ENCODE results near the gene RNF8.

RNF8 gene

DNA sequence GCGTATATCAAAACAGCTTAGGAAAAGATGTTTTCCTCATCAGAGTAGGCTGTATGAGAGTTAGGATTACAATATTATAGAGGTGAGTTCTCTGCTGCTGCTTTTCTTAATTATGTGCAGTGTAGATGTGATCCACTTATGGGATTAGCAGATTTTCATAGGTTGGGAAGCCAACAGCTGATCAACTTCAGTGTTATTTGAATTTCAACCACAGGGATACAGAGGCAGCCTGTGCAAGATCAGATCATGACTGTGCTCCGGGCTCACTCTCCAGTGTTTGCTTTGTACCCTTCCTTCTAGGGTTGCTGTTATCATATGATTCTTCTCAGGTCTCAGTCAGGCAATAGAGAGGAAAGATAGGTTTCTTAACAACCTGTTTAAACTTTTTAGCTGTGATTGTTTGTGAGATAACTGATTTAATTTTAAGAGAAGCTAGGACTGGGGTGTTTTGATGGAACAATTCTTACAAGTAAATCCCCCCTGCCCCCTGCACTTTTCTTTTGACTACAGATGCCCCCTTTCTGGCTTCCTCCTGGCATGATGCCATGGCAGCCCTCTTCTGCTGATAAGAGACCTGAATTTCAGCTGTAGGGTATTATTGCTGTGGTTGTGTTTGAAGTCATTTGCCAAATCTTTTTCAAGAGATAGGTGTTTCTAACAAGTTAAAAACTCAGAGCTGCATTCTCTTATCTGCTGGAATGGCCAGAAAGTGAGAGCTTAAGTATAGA is 8.5 kb downstream of the RNF8 start:
- Histone ChIP-seq H3K9me3 (ENCODE audit: insufficient read depth, low read length) (no peaks in the 10 kb centered on the region), H3K4me1 (ENCODE audit: insufficient read depth, insufficient read length) (no peaks in the 10 kb centered on the region), H3K9ac (ENCODE audit: insufficient read length, low read depth) (no peak overlapping the region), H3K4me3 (ENCODE audit: insufficient read length, low read depth) (no peak overlapping the region), H3K27me3 (ENCODE audit: insufficient read depth, insufficient read length) (no peaks in the 10 kb centered on the region), H3K36me3 (ENCODE audit: insufficient read depth, insufficient read length, low read length) (peaks cover 30% of the 10 kb centered on the region)
- no peak for DNase-seq (ENCODE audit: low read depth, low spot score)
- no peak for TF ChIP-seq YY1 (IDR thresholded peaks at IDR 0.05; ENCODE audit: insufficient read depth, insufficient read length)
- no peak for TF ChIP-seq SUZ12 (IDR thresholded peaks at IDR 0.05; ENCODE audit: extremely low read depth, insufficient read depth, insufficient read length)
- no peak for TF ChIP-seq ZNF274 (IDR thresholded peaks at IDR 0.05; ENCODE audit: low read depth, low read length)

DNA sequence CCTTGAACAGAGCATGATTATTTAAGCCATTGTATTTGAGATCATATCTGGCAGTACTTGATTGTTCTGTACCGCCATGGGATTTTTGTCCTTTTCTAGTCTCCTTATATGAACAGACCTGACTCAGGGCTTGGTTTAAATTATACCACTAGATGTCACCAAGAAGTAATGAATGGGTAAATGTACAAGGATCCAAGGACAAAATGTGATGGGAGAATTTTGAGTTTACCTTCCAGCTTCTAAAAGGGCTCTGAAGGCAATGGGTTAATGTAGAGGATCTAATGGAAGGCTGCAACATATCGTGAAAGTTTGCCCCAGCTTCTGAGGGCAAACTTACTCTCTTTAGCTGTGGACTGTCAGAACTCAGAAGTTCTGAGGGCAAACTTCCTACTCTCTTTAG is 12.0 kb downstream of the RNF8 start:
- no peaks in the 10 kb centered on the region for H3K4me1 ChIP-seq (ENCODE audit: insufficient read depth, insufficient read length)
- DNase-seq (ENCODE audit: low read depth, low spot score) = no peak
- H3K9ac ChIP-seq (ENCODE audit: insufficient read length, low read depth) = no peak overlapping the region
- TF ChIP-seq YY1 (IDR thresholded peaks at IDR 0.05; ENCODE audit: insufficient read depth, insufficient read length) (no peak), ZNF274 (IDR thresholded peaks at IDR 0.05; ENCODE audit: low read depth, low read length) (no peak), SUZ12 (IDR thresholded peaks at IDR 0.05; ENCODE audit: extremely low read depth, insufficient read depth, insufficient read length) (no peak)
- H3K36me3 ChIP-seq (ENCODE audit: insufficient read depth, insufficient read length, low read length) = peaks cover 47% of the 10 kb centered on the region
- H3K27me3 ChIP-seq (ENCODE audit: insufficient read depth, insufficient read length) = no peaks in the 10 kb centered on the region
- H3K4me3 ChIP-seq (ENCODE audit: insufficient read length, low read depth) = no peak overlapping the region
- no peaks in the 10 kb centered on the region for H3K9me3 ChIP-seq (ENCODE audit: insufficient read depth, low read length)

DNA sequence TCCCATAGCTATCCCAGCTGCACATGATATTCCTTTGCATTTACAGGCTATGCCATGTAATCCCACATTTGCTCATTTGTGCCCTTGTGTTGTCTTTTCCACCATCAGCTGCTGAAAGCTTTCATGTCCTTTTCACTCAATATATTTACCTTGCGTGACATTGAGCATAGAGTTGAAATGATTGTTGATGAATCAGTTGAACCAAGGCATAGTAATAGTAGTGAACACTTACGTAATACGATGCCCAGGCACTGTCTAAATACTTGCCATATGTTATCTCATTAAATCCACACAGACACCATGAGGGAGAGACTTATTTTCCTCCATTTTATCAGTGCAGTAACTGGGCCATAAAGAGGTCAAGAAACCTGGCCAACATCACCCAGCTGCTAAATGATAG is 13.1 kb downstream of the RNF8 start:
- Histone ChIP-seq H3K4me1 (ENCODE audit: insufficient read depth, insufficient read length) (no peaks in the 10 kb centered on the region), H3K36me3 (ENCODE audit: insufficient read depth, insufficient read length, low read length) (peaks cover 47% of the 10 kb centered on the region), H3K27me3 (ENCODE audit: insufficient read depth, insufficient read length) (no peaks in the 10 kb centered on the region), H3K4me3 (ENCODE audit: insufficient read length, low read depth) (no peak overlapping the region), H3K9ac (ENCODE audit: insufficient read length, low read depth) (no peak overlapping the region), H3K9me3 (ENCODE audit: insufficient read depth, low read length) (no peaks in the 10 kb centered on the region)
- TF ChIP-seq ZNF274 (IDR thresholded peaks at IDR 0.05; ENCODE audit: low read depth, low read length) (no peak), SUZ12 (IDR thresholded peaks at IDR 0.05; ENCODE audit: extremely low read depth, insufficient read depth, insufficient read length) (no peak), YY1 (IDR thresholded peaks at IDR 0.05; ENCODE audit: insufficient read depth, insufficient read length) (no peak)
- DNase-seq (ENCODE audit: low read depth, low spot score) = no peak

DNA sequence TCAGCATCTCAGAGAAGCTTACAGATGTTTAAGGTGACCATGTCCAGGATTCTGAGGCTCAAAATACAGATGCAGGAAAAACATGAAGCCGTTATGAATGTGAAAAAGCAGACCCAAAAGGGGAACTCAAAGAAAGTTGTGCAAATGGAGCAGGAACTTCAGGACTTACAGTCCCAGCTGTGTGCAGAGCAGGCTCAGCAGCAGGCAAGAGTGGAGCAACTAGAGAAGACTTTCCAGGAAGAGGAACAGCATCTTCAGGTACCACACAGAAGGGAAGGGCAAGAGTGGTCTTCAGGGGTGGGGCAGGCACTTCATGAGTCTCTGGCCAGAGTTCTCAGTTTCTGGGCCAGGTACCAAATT is 15.2 kb downstream of the RNF8 start:
- no peak overlapping the region for H3K4me3 ChIP-seq (ENCODE audit: insufficient read length, low read depth)
- no peaks in the 10 kb centered on the region for H3K27me3 ChIP-seq (ENCODE audit: insufficient read depth, insufficient read length)
- H3K9ac ChIP-seq (ENCODE audit: insufficient read length, low read depth) = no peak overlapping the region
- H3K9me3 ChIP-seq (ENCODE audit: insufficient read depth, low read length) = no peaks in the 10 kb centered on the region
- H3K36me3 ChIP-seq (ENCODE audit: insufficient read depth, insufficient read length, low read length) = peaks cover 39% of the 10 kb centered on the region
- no peaks in the 10 kb centered on the region for H3K4me1 ChIP-seq (ENCODE audit: insufficient read depth, insufficient read length)
- no peak for DNase-seq (ENCODE audit: low read depth, low spot score)
- no peak for TF ChIP-seq YY1 (IDR thresholded peaks at IDR 0.05; ENCODE audit: insufficient read depth, insufficient read length)
- TF ChIP-seq ZNF274 (IDR thresholded peaks at IDR 0.05; ENCODE audit: low read depth, low read length) = no peak
- no peak for TF ChIP-seq SUZ12 (IDR thresholded peaks at IDR 0.05; ENCODE audit: extremely low read depth, insufficient read depth, insufficient read length)

DNA sequence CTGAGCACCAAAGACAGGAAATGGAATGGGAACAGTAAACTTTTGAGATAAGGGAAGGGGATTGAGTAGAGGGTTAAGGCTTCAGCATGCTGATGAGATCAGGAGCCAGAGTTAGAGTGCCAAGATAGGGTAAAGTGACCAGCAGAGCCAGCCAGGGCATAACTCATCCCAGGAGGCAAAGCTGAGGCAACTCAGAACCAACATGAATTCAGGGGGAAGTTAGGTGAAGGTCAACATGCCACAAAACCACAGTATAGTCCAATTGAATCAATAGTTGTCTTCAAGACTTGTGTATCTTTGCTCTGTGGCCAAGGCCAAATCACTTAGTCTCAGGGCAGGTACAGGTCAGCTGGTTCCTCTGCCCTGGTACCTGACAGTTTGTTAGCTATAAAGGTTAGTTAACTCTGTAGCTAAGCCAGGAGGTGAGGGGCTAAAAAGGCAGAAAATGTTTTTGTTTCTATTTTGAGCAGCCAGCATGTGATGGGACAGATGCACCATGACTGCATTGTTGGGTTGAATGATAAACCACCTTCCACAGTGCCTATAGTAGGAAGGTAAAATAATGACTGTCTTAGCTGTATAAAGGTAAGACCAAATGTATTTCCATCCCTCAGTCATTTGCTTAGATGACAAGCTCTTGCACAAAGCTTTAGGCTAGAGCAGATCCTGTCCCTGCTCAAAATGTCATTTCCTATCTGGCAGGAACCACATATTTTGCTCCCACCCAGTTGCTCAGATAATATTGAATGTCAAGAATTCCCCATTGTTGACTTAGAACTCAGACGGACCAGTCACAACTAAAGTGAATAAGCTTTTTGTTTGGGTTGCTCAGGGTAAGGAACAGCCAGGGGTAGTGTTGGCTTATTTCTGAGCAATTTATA is 15.8 kb downstream of the RNF8 start:
- Histone ChIP-seq H3K27me3 (ENCODE audit: insufficient read depth, insufficient read length) (no peaks in the 10 kb centered on the region), H3K4me1 (ENCODE audit: insufficient read depth, insufficient read length) (no peaks in the 10 kb centered on the region), H3K9me3 (ENCODE audit: insufficient read depth, low read length) (no peaks in the 10 kb centered on the region), H3K4me3 (ENCODE audit: insufficient read length, low read depth) (no peak overlapping the region), H3K36me3 (ENCODE audit: insufficient read depth, insufficient read length, low read length) (peaks cover 44% of the 10 kb centered on the region), H3K9ac (ENCODE audit: insufficient read length, low read depth) (no peak overlapping the region)
- TF ChIP-seq ZNF274 (IDR thresholded peaks at IDR 0.05; ENCODE audit: low read depth, low read length) = no peak
- TF ChIP-seq SUZ12 (IDR thresholded peaks at IDR 0.05; ENCODE audit: extremely low read depth, insufficient read depth, insufficient read length) = no peak
- TF ChIP-seq YY1 (IDR thresholded peaks at IDR 0.05; ENCODE audit: insufficient read depth, insufficient read length) = no peak
- DNase-seq (ENCODE audit: low read depth, low spot score) = no peak

DNA sequence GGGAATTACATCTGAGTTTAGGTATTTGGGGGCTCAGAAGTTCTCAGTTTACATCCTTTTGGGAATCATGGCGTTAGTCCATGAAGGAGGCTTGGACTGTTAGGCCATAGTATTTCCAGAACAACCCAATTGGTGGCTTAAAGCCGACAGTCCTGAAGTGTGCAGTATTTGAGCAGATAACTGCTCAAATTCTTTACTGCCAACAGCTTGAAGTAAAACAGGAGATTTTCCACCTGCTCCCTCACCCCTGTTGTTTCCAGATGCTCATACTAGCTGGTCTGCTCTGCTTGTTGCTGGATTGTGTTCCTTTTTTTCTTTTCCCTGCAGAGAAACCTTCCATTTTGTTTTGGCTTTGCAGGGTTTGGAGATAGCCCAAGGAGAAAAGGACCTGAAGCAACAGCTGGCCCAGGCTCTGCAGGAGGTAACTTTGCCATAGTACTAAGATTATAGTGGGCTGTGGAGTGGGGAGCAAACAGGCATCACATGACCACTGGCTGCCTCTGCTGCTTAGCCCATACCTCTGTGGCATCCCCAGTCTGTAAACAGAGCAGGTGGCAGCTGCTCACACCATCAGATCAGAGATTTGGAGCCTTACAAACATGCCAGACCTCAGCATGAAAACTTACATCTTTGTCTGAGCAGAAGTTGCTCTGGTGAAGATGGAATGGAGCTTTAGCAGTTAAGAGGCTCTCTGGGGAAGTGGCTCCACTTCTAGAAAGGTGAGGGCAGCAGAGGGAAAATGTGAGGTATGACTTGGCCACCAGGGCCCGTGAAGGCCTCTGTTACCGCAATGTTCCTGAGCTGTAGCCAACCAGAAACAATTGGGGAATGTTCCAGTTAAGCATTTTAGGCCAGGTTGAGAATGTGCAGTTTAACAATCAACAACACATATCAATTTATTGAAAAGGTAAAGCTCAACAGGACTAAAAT is 17.6 kb downstream of the RNF8 start:
- Histone ChIP-seq H3K4me1 (ENCODE audit: insufficient read depth, insufficient read length) (no peaks in the 10 kb centered on the region), H3K27me3 (ENCODE audit: insufficient read depth, insufficient read length) (no peaks in the 10 kb centered on the region), H3K36me3 (ENCODE audit: insufficient read depth, insufficient read length, low read length) (peaks cover 60% of the 10 kb centered on the region), H3K9ac (ENCODE audit: insufficient read length, low read depth) (no peak overlapping the region), H3K9me3 (ENCODE audit: insufficient read depth, low read length) (no peaks in the 10 kb centered on the region), H3K4me3 (ENCODE audit: insufficient read length, low read depth) (no peak overlapping the region)
- DNase-seq (ENCODE audit: low read depth, low spot score) = no peak
- TF ChIP-seq ZNF274 (IDR thresholded peaks at IDR 0.05; ENCODE audit: low read depth, low read length) (no peak), SUZ12 (IDR thresholded peaks at IDR 0.05; ENCODE audit: extremely low read depth, insufficient read depth, insufficient read length) (no peak), YY1 (IDR thresholded peaks at IDR 0.05; ENCODE audit: insufficient read depth, insufficient read length) (no peak)
